GM10248 (cell line): ENCODE results near the gene EFNA5.
"Not testable (repeated sequence)": the region's sequence is repeated elsewhere in the genome, so short reads cannot be mapped to it uniquely, and the experiment has no call there.

ENCODE experiments used
- CTCF ChIA-PET: fragments of 300-600 bp; sonication (Branson Sonifier 250); formaldehyde crosslinking; extraction: SDS; loops from one replicate; lab custom pipeline; 2021; ENCODE audit warnings: antibody characterized with exemption; lab: Yijun Ruan, JAX
- POLR2A ChIA-PET: fragments of 350-650 bp; sonication (Branson Sonifier 250); formaldehyde crosslinking; extraction: SDS; loops from one replicate; lab custom pipeline; 2020; ENCODE audit warnings: antibody characterized with exemption; lab: Yijun Ruan, JAX
- DNase-seq: peaks from one replicate; pipeline ENCODE4 v3.0.0; 2012; ENCODE audit errors: extremely low spot score
- CTCF ChIP-seq: IDR thresholded peaks from 2 replicates; pipeline ENCODE4 v1.5.1; 2012; ENCODE audit warnings: mild to moderate bottlenecking, low read depth; ENCODE audit errors: extremely low read depth, missing control alignments, control extremely low read depth

EFNA5 gene

GRCh38 chr5:107501965-107502675, 168.6 kb downstream of the EFNA5 start:
- no peak for DNase-seq
- ChIA-PET POLR2A (no interaction called here), CTCF (interaction anchor here (0.9 to 1.5 kb wide), 4 partner anchors 11 to 70 kb away, joined by 3 to 8 read pairs (median 4); no protein-coding TSS in a partner anchor)
- no peak for TF ChIP-seq CTCF

GRCh38 chr5:107500840-107501239, 169.9 kb downstream of the EFNA5 start:
- TF ChIP-seq CTCF, result no peak
- ChIA-PET POLR2A (no interaction called here), CTCF (interaction anchor here (1.4 to 1.5 kb wide), 2 partner anchors 10 to 14 kb away, joined by 3 to 8 read pairs; no protein-coding TSS in a partner anchor)
- no peak for DNase-seq

GRCh38 chr5:107500347-107500746, 170.4 kb downstream of the EFNA5 start:
- no peak for TF ChIP-seq CTCF
- CTCF ChIA-PET, result interaction anchor here (1.4 to 1.5 kb wide), 2 partner anchors 10 to 14 kb away, joined by 3 to 8 read pairs; no protein-coding TSS in a partner anchor
- no peak for DNase-seq
- POLR2A ChIA-PET, result no interaction called here

- CTCF ChIA-PET, result interaction anchor here (1.4 kb wide), 1 partner anchor 13 kb away, joined by 3 read pairs; no protein-coding TSS in a partner anchor
- no peak for TF ChIP-seq CTCF
- POLR2A ChIA-PET, result no interaction called here
- DNase-seq, result no peak
Observed at GRCh38 chr5:107499776-107500175, 171.0 kb downstream of the EFNA5 start.

GRCh38 chr5:107499237-107499636, 171.5 kb downstream of the EFNA5 start:
- DNase-seq, result no peak
- TF ChIP-seq CTCF, result no peak
- CTCF ChIA-PET, result no interaction called here
- POLR2A ChIA-PET, result no interaction called here

- CTCF ChIA-PET, result interaction anchor here (1.1 kb wide), 1 partner anchor 32 kb away, joined by 3 read pairs; no protein-coding TSS in a partner anchor
- DNase-seq, result no peak
- no peak for TF ChIP-seq CTCF
- POLR2A ChIA-PET, result no interaction called here
Observed at GRCh38 chr5:107496466-107496865, 174.3 kb downstream of the EFNA5 start.

GRCh38 chr5:107494129-107494528, 176.6 kb downstream of the EFNA5 start:
- CTCF ChIA-PET, result interaction anchor here (1.2 to 2.3 kb wide), 2 partner anchors 13 to 56 kb away, joined by 3 to 8 read pairs; no protein-coding TSS in a partner anchor
- POLR2A ChIA-PET, DNase-seq: not testable (repeated sequence)
